NCI-H345 (cell line): ENCODE data around the gene COL4A2.

Experiments
- DNase-seq: peaks from one replicate; lab custom pipeline; 2025; lab: John Stamatoyannopoulos, UW

COL4A2 gene

DNA sequence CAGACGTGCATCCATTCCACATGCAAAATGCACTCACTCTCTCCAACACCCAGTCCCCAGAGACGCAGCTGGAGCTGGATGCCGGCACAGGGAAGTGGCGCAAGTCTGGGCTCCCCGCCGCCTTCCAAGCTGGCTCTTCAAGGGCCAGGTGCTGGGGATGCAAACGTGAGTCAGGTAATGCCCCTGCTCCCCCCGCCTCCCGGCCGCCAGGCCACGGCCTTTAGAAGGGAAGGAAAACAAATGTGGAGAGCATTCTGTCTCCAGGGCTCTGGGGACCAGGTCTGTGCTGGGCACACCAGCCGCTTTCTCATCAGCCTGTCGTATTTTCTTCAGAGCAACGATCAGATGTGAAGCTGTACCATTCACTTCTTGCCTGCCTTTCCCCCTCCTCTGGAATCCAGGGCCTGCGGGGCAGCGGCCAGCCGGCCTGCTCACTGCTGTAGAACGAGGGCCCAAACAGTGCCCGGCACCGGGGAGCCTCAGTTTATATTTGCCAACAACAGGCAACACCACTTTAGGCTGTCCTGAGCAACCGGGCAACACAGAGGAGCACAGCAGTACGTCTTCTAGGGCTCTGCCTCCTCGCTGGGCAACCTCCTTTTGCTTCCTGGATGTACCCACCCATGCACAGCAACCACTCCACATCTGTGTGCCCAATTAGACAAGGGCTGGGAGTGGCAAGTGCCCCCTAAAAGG lies 250.7 kb downstream of the COL4A2 start:
- DNase-seq = no peak

DNA sequence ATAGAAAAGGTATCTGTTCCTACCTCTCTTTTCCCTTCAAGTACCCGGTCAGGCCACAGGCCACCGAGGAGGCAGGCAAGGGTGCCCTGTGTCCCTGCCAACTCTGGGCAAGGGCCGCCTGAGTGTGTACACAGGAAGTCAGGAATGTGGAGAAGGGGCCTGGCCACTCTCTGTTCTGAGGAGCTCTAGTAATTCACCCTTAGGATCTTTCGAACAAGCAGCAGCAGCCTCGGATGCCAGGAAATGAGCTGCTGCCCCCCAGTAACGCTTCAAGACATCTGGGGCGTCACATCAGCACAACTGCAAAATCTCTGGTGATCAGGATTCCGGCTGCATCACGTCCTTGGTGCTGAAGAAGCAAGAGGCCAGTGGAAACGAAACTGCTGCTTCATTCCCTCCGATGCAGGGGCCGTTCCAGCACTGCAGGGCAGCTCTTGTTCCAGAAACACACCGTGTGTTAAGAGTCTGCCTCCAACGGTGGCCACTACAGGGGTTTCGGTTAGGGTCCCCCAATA lies 252.4 kb downstream of the COL4A2 start:
- no peak for DNase-seq

DNA sequence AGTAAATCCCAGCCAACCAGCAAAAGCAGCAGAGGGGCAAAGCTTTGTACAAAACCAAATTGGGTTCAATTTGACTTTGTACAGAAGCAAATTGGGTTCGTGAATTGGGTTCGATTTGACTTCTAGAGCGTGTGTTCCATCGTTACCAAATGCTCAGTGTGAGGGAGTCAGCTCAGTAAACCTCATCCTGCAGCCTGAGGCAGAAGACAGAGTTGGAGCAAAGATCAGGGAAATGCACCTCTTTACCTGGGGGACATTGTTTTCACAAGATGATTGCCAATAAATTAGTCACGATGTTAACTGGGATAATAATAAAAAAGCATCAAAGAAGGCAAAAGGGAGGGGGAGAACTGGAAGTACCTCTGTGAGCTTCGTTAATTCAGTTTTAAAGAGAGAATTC lies 252.9 kb downstream of the COL4A2 start:
- no peak for DNase-seq

DNA sequence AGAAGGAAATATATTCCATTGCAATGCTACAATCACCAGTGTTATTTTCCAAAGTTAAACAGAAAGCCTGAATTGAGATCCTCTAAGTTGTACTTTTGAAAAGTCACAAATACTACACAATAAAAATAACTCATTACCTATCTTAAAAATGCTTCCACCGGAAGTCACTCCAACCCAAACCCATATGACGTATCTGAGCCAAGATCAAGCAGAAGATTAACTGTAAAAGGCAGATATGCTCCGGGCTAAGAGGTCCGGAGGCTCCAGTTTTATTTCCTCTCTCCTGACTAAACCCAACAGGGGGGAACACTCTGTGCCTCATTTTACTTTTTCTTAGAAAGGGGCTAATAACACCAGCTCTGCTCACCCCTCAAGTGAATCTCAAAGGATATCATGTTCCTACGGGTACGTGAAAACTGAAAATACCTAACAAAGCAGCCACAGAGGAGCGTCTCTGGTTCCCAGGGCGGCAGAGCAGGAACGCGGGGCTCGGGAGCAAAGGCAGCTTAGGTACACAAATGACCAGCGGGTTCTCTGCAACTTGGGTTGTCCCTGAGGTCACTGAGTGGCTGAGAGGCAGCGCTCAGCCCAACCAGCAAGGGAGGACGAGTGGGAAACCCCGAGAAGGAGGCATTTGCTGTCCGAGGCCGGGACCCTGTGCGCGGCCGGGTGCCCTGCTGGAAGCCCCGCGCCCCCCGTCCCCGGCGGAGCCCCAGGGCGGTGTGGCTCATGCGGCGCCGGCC lies 253.7 kb downstream of the COL4A2 start:
- DNase-seq = peak; percentile 28

DNA sequence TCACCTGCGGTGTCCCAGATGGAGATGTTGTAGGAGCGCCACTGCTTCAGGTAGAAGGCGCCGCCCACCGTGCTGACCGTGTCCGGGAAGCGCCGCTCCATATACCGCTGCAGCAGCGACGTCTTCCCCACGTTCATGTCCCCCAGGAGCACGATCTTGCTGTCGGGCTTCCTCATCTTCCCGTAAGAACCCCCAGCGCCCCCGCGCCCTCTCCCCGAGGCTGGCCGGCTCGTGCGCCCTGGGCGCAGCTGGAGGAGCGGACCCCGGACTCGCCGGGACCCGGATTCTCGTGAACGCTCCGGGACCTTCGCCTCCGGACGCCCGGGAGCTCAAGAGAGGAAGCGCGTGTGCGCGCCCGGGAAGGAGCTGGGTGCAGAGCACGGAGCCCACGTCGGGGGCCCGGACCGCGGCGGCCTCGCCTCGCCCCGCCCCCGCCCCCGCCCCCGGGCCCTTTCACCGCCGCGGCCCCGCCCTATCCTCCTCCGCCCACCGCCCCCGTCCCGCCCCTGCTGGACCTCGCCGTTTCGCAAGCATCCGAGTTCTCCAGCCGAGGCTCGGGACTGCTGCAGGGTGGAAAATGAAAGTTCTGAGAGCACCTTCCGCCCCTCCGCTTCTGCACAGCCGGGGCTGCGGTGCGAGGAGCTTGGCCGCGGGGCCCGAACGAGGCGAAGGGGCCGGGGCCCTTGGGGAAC lies 254.4 kb downstream of the COL4A2 start, which contains the start of gene RAB20:
Gene RAB20, minus strand, starts transcription at position 379 of the 692 bp plus-strand sequence. Its CDS starts 203 bp downstream, at position 176.
- peak; percentile 56 for DNase-seq

DNA sequence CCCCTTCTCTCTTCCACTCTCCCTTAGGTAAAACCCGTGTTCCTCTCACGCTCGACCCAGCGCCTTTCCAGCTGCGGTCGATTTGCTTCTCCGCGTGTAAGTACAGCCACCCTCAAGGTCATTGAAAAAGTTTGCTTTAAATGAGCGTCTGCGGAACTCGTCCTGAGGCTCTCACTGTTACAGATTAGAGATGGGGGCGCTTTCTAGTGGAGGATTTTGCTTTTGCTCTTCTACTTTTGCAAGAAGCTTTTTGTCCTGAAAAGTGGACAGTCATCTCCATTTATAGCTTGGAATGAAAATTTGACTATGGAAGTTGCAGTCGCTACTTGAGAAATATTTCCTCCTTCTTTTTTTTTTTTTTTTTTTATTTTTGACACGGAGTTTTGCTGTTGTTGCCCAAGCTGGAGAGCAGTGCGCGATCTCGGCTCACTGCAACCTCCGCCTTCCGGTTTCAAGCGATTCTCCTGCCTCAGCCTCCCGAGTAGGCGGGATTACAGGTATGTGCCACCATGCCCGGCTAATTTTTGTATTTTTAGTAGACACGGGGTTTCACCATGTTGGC lies 255.0 kb downstream of the COL4A2 start:
- no peak for DNase-seq
